ENCODE measurements around the gene OXA1L.

GRCh38 chr14:22726012-22726411, 40.5 kb upstream of the OXA1L start:
- TF ChIP-seq CTCF (IDR thresholded peaks at IDR 0.05) (no peak), POLR2A (IDR thresholded peaks at IDR 0.05; ENCODE audit: low read depth) (no peak), EP300 (IDR thresholded peaks at IDR 0.05) (no peak)
